Raji (cell line): ENCODE results near the gene ADPGK.

Experiments
- POLR2A ChIP-seq: IDR thresholded peaks from 2 replicates; pipeline ENCODE4 v1.6.1; 2011; ENCODE audit warnings: low read depth, low read length, control low read depth; ENCODE audit not compliant: insufficient read depth

Gene ADPGK

DNA sequence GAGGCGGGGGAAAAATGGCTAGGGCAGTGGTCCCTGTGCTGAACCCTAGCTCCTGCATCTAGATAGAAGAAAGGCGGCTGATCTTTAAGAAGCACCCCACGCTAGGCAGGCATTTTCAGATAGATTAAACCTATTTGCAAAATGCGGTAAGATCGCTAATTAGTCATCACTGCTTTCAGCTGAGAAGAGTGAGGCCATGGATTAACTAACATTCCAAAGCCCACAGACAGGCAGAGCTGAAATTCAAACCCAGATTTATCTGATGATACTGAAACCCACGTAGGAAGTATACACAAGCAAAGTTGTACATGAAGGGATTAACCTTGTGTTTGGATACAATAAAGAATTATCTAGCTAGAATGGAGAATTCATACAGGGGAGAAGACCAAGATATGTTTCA is 4.8 kb downstream of the ADPGK start:
- no peak for TF ChIP-seq POLR2A

GRCh38 chr15:72774696-72775383 is 8.7 kb downstream of the ADPGK start:
- no peak for TF ChIP-seq POLR2A

- no peak for TF ChIP-seq POLR2A
Measured at GRCh38 chr15:72771329-72771725, 12.2 kb downstream of the ADPGK start.

DNA sequence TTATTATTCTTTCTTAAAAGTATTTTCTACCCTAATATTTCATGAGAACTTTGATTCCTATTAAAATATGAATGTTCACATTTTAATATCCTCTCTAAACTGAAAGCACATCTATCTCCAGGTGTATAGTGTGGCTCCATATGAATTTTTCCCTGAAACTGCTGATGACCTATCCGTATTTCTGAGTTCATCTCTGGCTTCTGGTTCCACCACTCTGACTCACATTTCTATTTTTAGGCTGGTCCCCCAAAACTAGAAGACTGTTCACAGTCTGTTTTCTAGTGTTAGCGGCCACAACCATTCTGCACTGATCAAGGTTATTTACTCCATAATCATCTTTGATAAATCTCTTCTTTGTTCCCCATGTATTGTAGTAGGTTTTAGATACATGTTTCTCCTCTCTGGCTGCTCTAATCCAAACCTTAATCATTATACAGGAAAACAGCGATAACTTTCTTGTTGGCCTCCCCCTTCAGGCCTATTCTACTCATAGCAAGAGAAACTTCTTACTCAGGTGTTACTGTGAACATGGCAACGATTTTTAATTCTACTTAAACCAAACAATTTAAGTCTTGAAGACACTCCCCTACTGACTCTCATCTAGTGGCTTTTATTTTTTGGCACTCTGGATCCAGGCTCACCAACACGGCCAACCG is 12.8 kb downstream of the ADPGK start:
- no peak for TF ChIP-seq POLR2A

DNA sequence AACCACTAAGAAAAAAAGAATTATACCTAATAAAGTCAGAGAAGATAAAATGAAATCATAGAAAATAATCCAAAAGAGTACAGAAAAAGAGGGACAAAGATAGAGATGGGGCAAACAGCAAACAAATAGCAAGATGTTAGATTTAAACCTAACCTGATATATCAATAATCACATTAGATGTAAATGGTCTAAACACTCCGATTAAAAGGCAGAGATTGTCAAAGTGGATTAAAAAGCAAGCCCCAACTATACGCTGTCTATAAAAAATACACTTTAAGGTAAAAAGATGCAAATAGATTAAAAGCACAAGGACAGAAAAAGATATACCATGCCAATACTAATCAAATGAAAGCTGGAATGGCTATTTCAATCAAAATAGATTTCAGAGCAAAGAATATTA is 16.8 kb downstream of the ADPGK start:
- TF ChIP-seq POLR2A, result no peak

DNA sequence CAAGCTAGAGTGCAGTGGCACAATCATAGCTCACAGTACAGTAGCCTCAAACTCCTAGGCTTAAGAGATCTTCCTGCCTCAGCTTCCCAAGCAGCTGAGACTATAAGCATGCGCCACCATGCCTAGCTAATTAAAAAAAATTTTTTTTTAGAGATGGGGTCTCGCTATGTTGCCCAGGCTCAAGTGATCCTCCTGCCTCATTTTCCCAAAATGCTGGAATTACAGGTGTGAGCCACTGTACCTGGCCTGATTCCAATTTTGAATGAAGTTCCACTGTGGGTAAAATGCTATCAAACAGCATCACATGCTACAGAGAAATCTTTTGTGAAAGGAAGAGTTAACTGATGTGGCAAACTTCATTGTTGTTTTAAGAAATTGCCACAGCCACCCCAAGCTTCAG is 17.5 kb downstream of the ADPGK start:
- no peak for TF ChIP-seq POLR2A

- no peak for TF ChIP-seq POLR2A
Measured at GRCh38 chr15:72764656-72765055, 18.9 kb downstream of the ADPGK start.

DNA sequence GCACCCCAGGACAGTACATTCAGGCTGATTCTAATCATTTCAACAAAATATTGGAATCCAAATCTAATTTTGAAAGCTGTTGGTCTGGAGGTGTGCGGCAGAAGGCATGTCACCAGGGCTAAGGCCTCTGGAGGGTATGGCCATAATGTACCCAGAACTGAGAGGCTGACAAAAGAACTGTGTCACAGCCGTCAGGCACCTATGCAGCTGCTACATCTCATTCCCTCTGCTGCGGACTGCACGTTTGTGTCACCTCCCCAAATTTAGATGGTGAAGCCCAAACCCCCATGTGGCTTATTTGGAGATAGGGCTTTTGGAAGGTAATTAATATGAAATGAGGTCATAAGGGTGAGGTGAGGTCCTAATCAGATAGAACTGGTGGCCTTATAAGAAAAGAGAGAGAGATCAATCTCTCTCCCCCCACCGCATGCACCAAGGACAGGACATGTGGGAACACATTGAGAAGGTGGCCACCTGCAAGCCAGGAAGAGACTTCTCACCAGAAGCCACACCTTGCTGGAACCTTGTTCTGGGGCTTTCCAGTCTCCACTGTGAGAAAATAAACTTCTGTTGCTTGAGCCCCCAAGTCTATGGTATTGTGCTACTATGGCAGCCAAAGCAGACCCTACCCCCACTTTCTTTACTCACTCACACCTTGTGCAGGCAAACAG is 22.8 kb downstream of the ADPGK start:
- TF ChIP-seq POLR2A, result no peak

DNA sequence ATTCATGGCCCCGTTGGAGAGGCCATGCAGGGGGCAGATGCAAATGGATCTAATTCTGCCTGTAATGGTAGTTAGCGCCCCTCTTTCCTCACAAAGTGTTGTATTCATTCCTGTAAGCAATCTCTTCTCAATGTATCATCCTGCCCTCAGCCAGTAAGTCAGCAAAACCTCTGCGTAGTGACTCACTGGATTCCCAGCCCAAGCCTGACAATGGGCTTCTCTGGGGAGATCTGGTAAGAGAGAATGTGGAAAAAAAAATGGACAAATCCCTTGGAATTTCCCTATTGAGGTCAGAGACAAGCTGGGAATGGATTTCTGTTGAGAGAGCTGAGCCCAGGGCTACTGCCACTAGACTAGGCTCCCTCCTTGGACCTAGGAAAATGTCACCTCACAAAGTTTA is 25.4 kb downstream of the ADPGK start:
- TF ChIP-seq POLR2A, result no peak

GRCh38 chr15:72754096-72754495 is 29.5 kb downstream of the ADPGK start:
- TF ChIP-seq POLR2A, result no peak

GRCh38 chr15:72751751-72752455 is 31.7 kb downstream of the ADPGK start:
- no peak for TF ChIP-seq POLR2A

GRCh38 chr15:72749700-72750099 is 33.9 kb downstream of the ADPGK start:
- no peak for TF ChIP-seq POLR2A

GRCh38 chr15:72740219-72740618 is 43.3 kb downstream of the ADPGK start:
- TF ChIP-seq POLR2A, result no peak

GRCh38 chr15:72737723-72738122 is 45.8 kb downstream of the ADPGK start:
- TF ChIP-seq POLR2A, result no peak

DNA sequence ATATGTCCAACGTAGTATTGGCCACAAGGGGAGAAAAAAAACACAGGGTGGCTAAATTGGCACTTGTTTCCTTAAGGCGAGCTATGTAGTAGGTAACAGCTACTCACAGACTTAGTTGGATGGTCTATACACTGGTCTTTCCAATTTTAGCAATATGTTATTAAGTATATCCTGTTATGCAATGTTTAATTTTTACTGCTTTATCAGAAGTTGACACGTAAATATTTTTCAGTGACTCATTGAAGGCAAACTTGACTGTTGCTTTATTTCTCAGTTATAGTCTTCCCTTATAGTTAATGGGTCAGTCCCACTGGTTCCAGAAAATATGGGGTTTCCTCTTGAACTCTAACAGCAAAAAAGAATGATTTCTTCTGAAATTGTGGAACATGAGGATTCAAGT is 46.5 kb downstream of the ADPGK start:
- no peak for TF ChIP-seq POLR2A

DNA sequence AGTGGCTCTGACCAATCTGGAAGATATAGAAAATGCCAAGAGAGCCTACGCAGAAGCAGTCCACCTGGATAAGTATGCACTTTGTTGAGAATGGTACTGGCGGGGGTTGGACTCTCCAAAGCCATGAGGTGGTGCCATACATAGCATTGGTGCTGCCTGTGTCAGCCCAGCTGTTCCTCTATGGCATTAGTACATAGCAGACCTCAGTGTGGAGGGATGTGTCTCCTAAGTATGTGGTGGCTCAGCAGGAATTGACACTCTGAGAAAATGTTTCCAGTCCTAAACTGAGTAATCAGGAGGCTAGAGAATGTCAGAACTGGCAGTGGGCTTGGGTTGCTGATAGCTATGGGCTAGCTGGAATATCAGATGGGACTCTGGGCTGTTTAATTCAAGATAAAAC is 48.4 kb downstream of the ADPGK start:
- no peak for TF ChIP-seq POLR2A
